Measurements from ENCODE around the gene XYLT1.

XYLT1 gene

DNA sequence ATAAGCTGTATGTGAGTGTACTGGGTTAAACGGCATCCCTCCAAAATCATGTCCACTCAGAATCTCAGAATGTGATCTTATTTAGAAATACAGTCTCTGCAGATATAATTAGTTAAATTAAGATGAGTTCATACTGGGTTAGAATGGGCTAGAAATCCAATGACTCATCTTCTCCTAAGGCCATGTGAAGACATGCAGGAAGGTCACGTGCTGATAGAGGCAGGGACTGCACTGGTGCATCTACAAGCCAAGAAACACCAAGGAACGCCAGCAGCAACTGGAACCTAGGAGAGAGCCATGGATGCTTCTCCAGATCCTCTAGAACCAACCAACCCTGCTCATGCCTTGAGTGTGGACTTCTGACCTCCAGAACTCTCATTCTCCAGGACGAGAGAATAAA is 241.0 kb downstream of the XYLT1 start:
- TF ChIP-seq, protein P1, sequence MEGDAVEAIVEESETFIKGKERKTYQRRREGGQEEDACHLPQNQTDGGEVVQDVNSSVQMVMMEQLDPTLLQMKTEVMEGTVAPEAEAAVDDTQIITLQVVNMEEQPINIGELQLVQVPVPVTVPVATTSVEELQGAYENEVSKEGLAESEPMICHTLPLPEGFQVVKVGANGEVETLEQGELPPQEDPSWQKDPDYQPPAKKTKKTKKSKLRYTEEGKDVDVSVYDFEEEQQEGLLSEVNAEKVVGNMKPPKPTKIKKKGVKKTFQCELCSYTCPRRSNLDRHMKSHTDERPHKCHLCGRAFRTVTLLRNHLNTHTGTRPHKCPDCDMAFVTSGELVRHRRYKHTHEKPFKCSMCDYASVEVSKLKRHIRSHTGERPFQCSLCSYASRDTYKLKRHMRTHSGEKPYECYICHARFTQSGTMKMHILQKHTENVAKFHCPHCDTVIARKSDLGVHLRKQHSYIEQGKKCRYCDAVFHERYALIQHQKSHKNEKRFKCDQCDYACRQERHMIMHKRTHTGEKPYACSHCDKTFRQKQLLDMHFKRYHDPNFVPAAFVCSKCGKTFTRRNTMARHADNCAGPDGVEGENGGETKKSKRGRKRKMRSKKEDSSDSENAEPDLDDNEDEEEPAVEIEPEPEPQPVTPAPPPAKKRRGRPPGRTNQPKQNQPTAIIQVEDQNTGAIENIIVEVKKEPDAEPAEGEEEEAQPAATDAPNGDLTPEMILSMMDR (IDR thresholded peaks at IDR 0.05; ENCODE audit: insufficient read depth, low read depth, low read length, missing control alignments) = no peak

DNA sequence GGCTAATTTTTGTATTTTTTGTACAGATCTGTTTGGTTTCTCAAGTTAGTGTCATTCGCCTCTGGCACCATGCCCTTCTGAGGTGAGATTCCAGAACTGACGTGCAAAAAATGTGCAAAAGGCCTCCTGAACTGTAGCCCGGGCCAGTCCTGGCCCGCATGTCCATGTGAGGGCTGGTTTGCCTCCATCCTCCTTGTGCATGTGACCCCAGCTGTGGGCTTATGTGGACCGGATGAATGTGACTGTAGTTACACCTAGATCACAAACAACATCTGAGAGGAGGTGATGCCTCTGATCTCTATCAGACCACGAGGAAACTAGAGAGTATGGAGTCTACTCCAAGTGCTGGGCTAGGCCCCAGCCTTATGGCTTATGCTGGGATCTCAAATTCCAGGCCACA is 241.6 kb downstream of the XYLT1 start:
- TF ChIP-seq, protein P1 (IDR thresholded peaks at IDR 0.05; ENCODE audit: insufficient read depth, low read depth, low read length, missing control alignments) = no peak
- H3K4me3 ChIP-seq (ENCODE audit: low read length) = no peak overlapping the region
- no peak for DNase-seq (ENCODE audit: low read depth)

More for the DNA sequence above, 241.0 kb downstream of the XYLT1 start:
- no peak overlapping the region for H3K4me3 ChIP-seq (ENCODE audit: low read length)
- no peak for DNase-seq (ENCODE audit: low read depth)

DNA sequence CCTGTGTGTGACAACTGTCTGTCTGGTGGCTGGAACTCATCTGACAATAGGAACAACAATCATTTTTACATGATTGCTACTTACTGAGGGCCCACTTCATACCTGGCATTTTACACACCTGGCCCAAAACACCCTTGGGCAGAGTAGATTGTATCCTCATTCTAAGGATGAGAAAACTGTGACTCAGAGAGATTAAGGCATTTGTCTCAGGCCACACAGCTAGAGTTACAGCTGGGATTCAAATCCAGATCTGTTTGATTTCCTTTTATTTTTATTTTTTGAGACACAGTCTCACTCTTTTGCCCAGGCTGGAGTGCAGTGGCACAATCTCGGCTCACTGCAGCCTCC is 242.1 kb downstream of the XYLT1 start:
- no peak for DNase-seq (ENCODE audit: low read depth)
- TF ChIP-seq, protein P1 (IDR thresholded peaks at IDR 0.05; ENCODE audit: insufficient read depth, low read depth, low read length, missing control alignments) = no peak
- no peak overlapping the region for H3K4me3 ChIP-seq (ENCODE audit: low read length)

DNA sequence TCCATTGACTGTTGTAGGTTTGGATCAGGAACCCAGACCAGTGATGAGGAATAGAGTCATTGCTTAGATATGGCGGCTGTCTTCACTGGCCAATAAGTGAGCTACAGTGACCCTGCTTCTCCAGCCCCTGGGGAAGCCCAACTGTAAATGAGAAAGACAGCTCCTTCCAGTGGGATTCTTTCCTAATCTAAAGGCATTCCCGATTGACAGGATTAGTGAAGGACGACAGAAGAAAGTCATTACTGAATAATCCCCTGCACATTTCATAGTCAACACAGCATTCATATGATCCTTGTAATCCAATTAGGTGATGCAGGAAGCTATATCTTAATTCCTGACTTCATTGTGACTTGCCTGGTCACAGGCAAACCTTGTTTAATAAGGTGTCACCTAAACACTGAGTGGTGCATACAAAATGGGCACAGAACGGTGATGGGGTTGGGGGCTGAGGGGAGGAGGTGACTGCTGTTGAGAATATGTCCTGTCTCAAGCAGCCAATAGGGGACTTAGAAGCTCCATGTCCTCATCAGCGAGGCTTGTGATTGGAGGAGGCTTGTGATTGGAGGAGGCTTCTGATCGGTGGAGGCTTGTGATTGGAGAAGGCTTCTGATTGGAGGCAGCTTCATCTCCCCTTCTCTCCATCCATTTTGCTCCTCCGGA is 242.6 kb downstream of the XYLT1 start:
- no peak for DNase-seq (ENCODE audit: low read depth)
- H3K4me3 ChIP-seq (ENCODE audit: low read length) = no peak overlapping the region
- TF ChIP-seq, protein P1 (IDR thresholded peaks at IDR 0.05; ENCODE audit: insufficient read depth, low read depth, low read length, missing control alignments) = no peak

GRCh38 chr16:17227278-17227677 is 243.5 kb downstream of the XYLT1 start:
- DNase-seq (ENCODE audit: low read depth) = peak; percentile 3
- TF ChIP-seq, protein P1 (IDR thresholded peaks at IDR 0.05; ENCODE audit: insufficient read depth, low read depth, low read length, missing control alignments) = no peak
- no peak overlapping the region for H3K4me3 ChIP-seq (ENCODE audit: low read length)

DNA sequence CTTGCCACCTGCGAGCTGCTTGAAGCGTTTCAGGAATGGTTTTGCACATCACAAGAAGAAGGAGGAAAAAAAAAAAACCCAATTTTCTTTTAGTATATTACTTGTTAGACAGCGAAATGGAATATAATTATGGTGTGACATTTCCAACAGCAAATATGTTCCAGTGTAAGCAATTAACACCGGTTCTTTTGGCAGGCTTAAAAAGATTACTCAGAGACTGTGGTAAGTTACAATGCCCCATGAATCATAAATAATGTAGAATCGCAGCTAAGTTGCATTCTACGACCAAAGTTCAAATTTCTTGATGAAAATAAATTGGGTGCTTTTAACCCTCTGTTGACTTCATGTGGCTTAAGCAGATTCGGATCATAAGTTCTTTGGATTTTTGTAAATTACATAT is 245.2 kb downstream of the XYLT1 start:
- TF ChIP-seq, protein P1 (IDR thresholded peaks at IDR 0.05; ENCODE audit: insufficient read depth, low read depth, low read length, missing control alignments) = no peak
- no peak overlapping the region for H3K4me3 ChIP-seq (ENCODE audit: low read length)
- DNase-seq (ENCODE audit: low read depth) = no peak

GRCh38 chr16:17224879-17225281 is 245.9 kb downstream of the XYLT1 start:
- TF ChIP-seq, protein P1 (IDR thresholded peaks at IDR 0.05; ENCODE audit: insufficient read depth, low read depth, low read length, missing control alignments) = no peak
- no peak for DNase-seq (ENCODE audit: low read depth)
- H3K4me3 ChIP-seq (ENCODE audit: low read length) = no peak overlapping the region
